HEK293 (cell line): ENCODE results near the gene LCTL.

Experiments used
- CTCF ChIA-PET: fragments of 350-600 bp; formaldehyde crosslinking; extraction: SDS; loops from one replicate; lab custom pipeline; 2021; ENCODE audit warnings: antibody characterized with exemption; lab: Yijun Ruan, JAX
- POLR2A ChIA-PET: fragments of 300-600 bp; formaldehyde crosslinking; extraction: SDS; loops from one replicate; lab custom pipeline; 2020; ENCODE audit warnings: antibody characterized with exemption, inconsistent platforms; lab: Yijun Ruan, JAX
- H3K27ac ChIP-seq: fragments of 200-500 bp; sonication (Bioruptor generic); 2 replicates; pipeline ENCODE4 v1.5.1; 2014; ENCODE audit warnings: low read depth, low read length, control low read depth, inconsistent platforms; ENCODE audit errors: extremely low read depth
- H3K36me3 ChIP-seq, 2 experiments: fragments of 200-500 bp in 1 of 2; sonication (Bioruptor generic) in 1 of 2; 1 replicate in 1 of 2; 2 replicates in 1 of 2; pipeline ENCODE4 v1.5.1; 2014 to 2017; ENCODE audit warnings: inconsistent platforms in 2 of 2, low read length in 2 of 2; ENCODE audit not compliant: control insufficient read depth in 2 of 2, insufficient read depth in 1 of 2
- H3K4me1 ChIP-seq: fragments of 200-500 bp; sonication (Bioruptor generic); 2 replicates; pipeline ENCODE4 v1.5.1; 2014; ENCODE audit warnings: mild to moderate bottlenecking, low read length, inconsistent platforms; ENCODE audit not compliant: control insufficient read depth, insufficient read depth
- H3K4me3 ChIP-seq: 2 replicates; pipeline ENCODE4 v1.5.1; 2011; ENCODE audit warnings: low read depth, mild to moderate bottlenecking, control low read depth, low read length, moderate library complexity
- H3K9me3 ChIP-seq: fragments of 200-500 bp; sonication (Bioruptor generic); 2 replicates; pipeline ENCODE4 v1.5.1; 2014; ENCODE audit warnings: low read depth, low read length, inconsistent platforms; ENCODE audit not compliant: control insufficient read depth, insufficient read depth
- BCL11B ChIP-seq: fragments of 450-650 bp; formaldehyde crosslinking; IDR thresholded peaks from 2 replicates; pipeline ENCODE4 v1.5.1; 2016; ENCODE audit warnings: low read depth, missing biosample characterization, missing genetic modification characterization
- CTCF ChIP-seq: fragments of 450-650 bp; formaldehyde crosslinking; IDR thresholded peaks from 2 replicates; pipeline ENCODE4 v1.5.1; 2016; ENCODE audit warnings: missing biosample characterization, missing genetic modification characterization
- EGR2 ChIP-seq: fragments of 450-650 bp; formaldehyde crosslinking; IDR thresholded peaks from 2 replicates; pipeline ENCODE4 v1.5.1; 2016; ENCODE audit warnings: low read depth, missing biosample characterization, missing genetic modification characterization
- GLIS1 ChIP-seq: fragments of 450-650 bp; formaldehyde crosslinking; IDR thresholded peaks from 2 replicates; pipeline ENCODE4 v1.5.1; 2016; ENCODE audit warnings: missing biosample characterization, missing genetic modification characterization
- REST ChIP-seq: fragments of 450-650 bp; formaldehyde crosslinking; IDR thresholded peaks from 2 replicates; pipeline ENCODE4 v1.5.1; 2016; ENCODE audit warnings: missing biosample characterization, missing genetic modification characterization
- WT1 ChIP-seq: fragments of 450-650 bp; formaldehyde crosslinking; IDR thresholded peaks from 2 replicates; pipeline ENCODE4 v1.5.1; 2016; ENCODE audit warnings: missing biosample characterization, missing genetic modification characterization
- ZIC2 ChIP-seq: fragments of 450-650 bp; formaldehyde crosslinking; IDR thresholded peaks from 2 replicates; pipeline ENCODE4 v1.5.1; 2016; ENCODE audit warnings: missing biosample characterization, missing genetic modification characterization
- ZNF132 ChIP-seq: fragments of 450-650 bp; formaldehyde crosslinking; IDR thresholded peaks from 2 replicates; pipeline ENCODE4 v1.5.1; 2017; ENCODE audit warnings: missing biosample characterization, missing genetic modification characterization, borderline replicate concordance
- ZNF140 ChIP-seq: fragments of 450-650 bp; formaldehyde crosslinking; IDR thresholded peaks from 2 replicates; pipeline ENCODE4 v1.5.1; 2016; ENCODE audit warnings: missing biosample characterization, missing genetic modification characterization
- ZNF23 ChIP-seq: fragments of 450-650 bp; formaldehyde crosslinking; IDR thresholded peaks from 2 replicates; pipeline ENCODE4 v1.5.1; 2016; ENCODE audit warnings: missing biosample characterization, missing genetic modification characterization, borderline replicate concordance
- ZNF239 ChIP-seq: fragments of 450-650 bp; formaldehyde crosslinking; IDR thresholded peaks from 2 replicates; pipeline ENCODE4 v1.5.1; 2016; ENCODE audit warnings: missing biosample characterization, missing genetic modification characterization
- ZNF362 ChIP-seq: fragments of 450-650 bp; formaldehyde crosslinking; IDR thresholded peaks from 2 replicates; pipeline ENCODE4 v1.5.1; 2016; ENCODE audit warnings: missing biosample characterization, missing genetic modification characterization
- ZNF529 ChIP-seq: fragments of 450-650 bp; formaldehyde crosslinking; IDR thresholded peaks from 2 replicates; pipeline ENCODE4 v1.5.1; 2017; ENCODE audit warnings: missing genetic modification characterization, missing biosample characterization; ENCODE audit not compliant: insufficient replicate concordance
- ZNF560 ChIP-seq: fragments of 450-650 bp; formaldehyde crosslinking; IDR thresholded peaks from 2 replicates; pipeline ENCODE4 v1.5.1; 2017; ENCODE audit warnings: missing biosample characterization, missing genetic modification characterization, borderline replicate concordance
- ZNF561 ChIP-seq: fragments of 450-650 bp; IDR thresholded peaks from 2 replicates; pipeline ENCODE4 v1.5.1; 2018; ENCODE audit warnings: missing biosample characterization, missing genetic modification characterization, borderline replicate concordance
- ZNF571 ChIP-seq: fragments of 450-650 bp; formaldehyde crosslinking; IDR thresholded peaks from 2 replicates; pipeline ENCODE4 v1.5.0; 2017; ENCODE audit warnings: missing biosample characterization, missing genetic modification characterization
- ZNF621 ChIP-seq: fragments of 450-650 bp; formaldehyde crosslinking; IDR thresholded peaks from 2 replicates; pipeline ENCODE4 v1.5.1; 2017; ENCODE audit warnings: missing biosample characterization, missing genetic modification characterization
- ZNF624 ChIP-seq: fragments of 450-650 bp; formaldehyde crosslinking; IDR thresholded peaks from 2 replicates; pipeline ENCODE4 v1.5.1; 2017; ENCODE audit warnings: missing biosample characterization, missing genetic modification characterization
- ZNF658 ChIP-seq: fragments of 450-650 bp; formaldehyde crosslinking; IDR thresholded peaks from 2 replicates; pipeline ENCODE4; 2016; ENCODE audit warnings: missing biosample characterization, missing genetic modification characterization
- ZNF660 ChIP-seq: fragments of 450-650 bp; IDR thresholded peaks from 2 replicates; pipeline ENCODE4 v1.5.1; 2018; ENCODE audit warnings: missing biosample characterization, mild to moderate bottlenecking, missing genetic modification characterization
- ZNF747 ChIP-seq: fragments of 450-650 bp; formaldehyde crosslinking; IDR thresholded peaks from 2 replicates; pipeline ENCODE4 v1.5.1; 2016; ENCODE audit warnings: missing biosample characterization, missing genetic modification characterization
- ZXDB ChIP-seq: fragments of 450-650 bp; formaldehyde crosslinking; IDR thresholded peaks from 2 replicates; pipeline ENCODE4 v1.5.1; 2016; ENCODE audit warnings: missing biosample characterization, missing genetic modification characterization

Gene LCTL

GRCh38 chr15:66592505-66593218, 26.9 kb upstream of the LCTL start:
- Histone ChIP-seq H3K4me1 (no peaks in the 10 kb centered on the region), H3K27ac (no peak overlapping the region), H3K36me3 (no peaks in the 10 kb centered on the region), H3K9me3 (no peaks in the 10 kb centered on the region), H3K4me3 (no peak overlapping the region)
- CTCF ChIA-PET, result interaction anchor here (0.5 to 1.3 kb wide), 4 partner anchors 9 to 271 kb away, joined by 3 to 5 read pairs (median 3); no protein-coding TSS in a partner anchor
- POLR2A ChIA-PET, result interaction anchor here (0.6 kb wide), 1 partner anchor 26 kb away, joined by 3 read pairs; no protein-coding TSS in a partner anchor
- TF ChIP-seq ZNF624 (0 out of 2 replicates have a peak, but pooled peaks have one; percentile 25), GLIS1 (tag by site-specific recombination) (peak; percentile 63), ZNF561 (no peak), ZNF660 (tag by site-specific recombination) (no peak), ZIC2 (peak; percentile 73)

- Histone ChIP-seq H3K4me3 (no peak overlapping the region), H3K36me3 (no peaks in the 10 kb centered on the region), H3K27ac (no peak overlapping the region), H3K4me1 (no peaks in the 10 kb centered on the region), H3K9me3 (no peaks in the 10 kb centered on the region)
- TF ChIP-seq ZNF747 (tag by site-specific recombination), result no peak
- TF ChIP-seq ZNF140 (tag by site-specific recombination), result no peak
- TF ChIP-seq BCL11B (tag by site-specific recombination), result no peak
- TF ChIP-seq ZNF362 (tag by site-specific recombination), result no peak
- no peak for TF ChIP-seq CTCF
- no peak for TF ChIP-seq ZNF132 (tag by site-specific recombination)
- no peak for TF ChIP-seq ZNF571 (tag by site-specific recombination)
- TF ChIP-seq EGR2 (tag by site-specific recombination), result no peak
- no peak for TF ChIP-seq ZNF529 (tag by site-specific recombination)
- no peak for TF ChIP-seq ZXDB
- CTCF ChIA-PET, result interaction anchor here (0.6 to 1.2 kb wide), 2 partner anchors 48 to 184 kb away, joined by 3 read pairs; no protein-coding TSS in a partner anchor
- POLR2A ChIA-PET, result no interaction called here
Measured at GRCh38 chr15:66591322-66591862, 25.6 kb upstream of the LCTL start.

- CTCF ChIA-PET, result interaction anchor here (0.6 to 1.7 kb wide), 7 partner anchors 14 to 268 kb away, joined by 3 to 6 read pairs (median 4); no protein-coding TSS in a partner anchor
- no peaks in the 10 kb centered on the region for H3K9me3 ChIP-seq
- H3K4me3 ChIP-seq, result no peak overlapping the region
- no peaks in the 10 kb centered on the region for H3K36me3 ChIP-seq
- no peaks in the 10 kb centered on the region for H3K4me1 ChIP-seq
- H3K27ac ChIP-seq, result no peak overlapping the region
- POLR2A ChIA-PET, result interaction anchor here (0.7 kb wide), 1 partner anchor 91 kb away, joined by 3 read pairs; no protein-coding TSS in a partner anchor
- TF ChIP-seq ZNF560 (tag by site-specific recombination) (no peak), ZNF23 (tag by site-specific recombination) (no peak), ZNF239 (no peak), ZNF621 (no peak), WT1 (tag by site-specific recombination) (no peak), REST (no peak), ZNF658 (tag by site-specific recombination) (no peak)
Measured at GRCh38 chr15:66590435-66590834, 24.6 kb upstream of the LCTL start.
